Parathyroid adenoma (tissue), 2 donors: Measurements from ENCODE around the gene EFCC1.

Experiments
- H2AFZ ChIP-seq: fragments of 300-600 bp; sonication (generic); one replicate; pipeline ENCODE4 v1.7.0; 2017; ENCODE audit warnings: antibody characterized with exemption, mild to moderate bottlenecking
- H3K27ac ChIP-seq: fragments of 300-600 bp; sonication (generic); one replicate; pipeline ENCODE4 v1.7.0; 2017
- H3K27me3 ChIP-seq: fragments of 300-600 bp; sonication (generic); one replicate; pipeline ENCODE4 v1.7.0; 2017; ENCODE audit warnings: low read length; ENCODE audit not compliant: control insufficient read depth, insufficient read depth
- H3K36me3 ChIP-seq: fragments of 300-600 bp; sonication (generic); one replicate; pipeline ENCODE4 v1.7.0; 2017; ENCODE audit warnings: low read length; ENCODE audit not compliant: control insufficient read depth, insufficient read depth
- H3K4me1 ChIP-seq: fragments of 300-600 bp; sonication (generic); one replicate; pipeline ENCODE4 v1.7.0; 2017; ENCODE audit warnings: control low read depth
- H3K4me2 ChIP-seq: fragments of 300-600 bp; sonication (generic); one replicate; pipeline ENCODE4 v1.7.0; 2017; ENCODE audit warnings: low read length
- H3K4me3 ChIP-seq: fragments of 300-600 bp; sonication (generic); one replicate; pipeline ENCODE4 v1.7.0; 2017; ENCODE audit warnings: low read depth, low read length
- H3K79me2 ChIP-seq: fragments of 300-600 bp; sonication (generic); one replicate; pipeline ENCODE4 v1.7.0; 2017; ENCODE audit warnings: control low read depth
- H3K9ac ChIP-seq: fragments of 300-600 bp; sonication (generic); one replicate; pipeline ENCODE4 v1.7.0; 2017; ENCODE audit warnings: mild to moderate bottlenecking
- H3K9me3 ChIP-seq: fragments of 300-600 bp; sonication (generic); one replicate; pipeline ENCODE4 v1.7.0; 2017; ENCODE audit warnings: low read length; ENCODE audit not compliant: control insufficient read depth
- CTCF ChIP-seq: fragments of 300-600 bp; sonication (generic); IDR thresholded peaks from one replicate; pipeline ENCODE4 v1.7.0; 2017; ENCODE audit warnings: antibody characterized with exemption, mild to moderate bottlenecking
- donor health status: primary hyperparathyroidism.

Gene EFCC1

GRCh38 chr3:129040579-129041300 is 39.6 kb downstream of the EFCC1 start:
- no peaks in the 10 kb centered on the region for H3K36me3 ChIP-seq
- H3K79me2 ChIP-seq: no peaks in the 10 kb centered on the region
- H3K9ac ChIP-seq: no peak overlapping the region
- H3K27ac ChIP-seq: no peak overlapping the region
- no peak overlapping the region for H2AFZ ChIP-seq
- no peak overlapping the region for H3K4me2 ChIP-seq
- no peaks in the 10 kb centered on the region for H3K4me1 ChIP-seq
- no peak for TF ChIP-seq CTCF
- H3K9me3 ChIP-seq: no peaks in the 10 kb centered on the region
- no peak overlapping the region for H3K4me3 ChIP-seq
- no peaks in the 10 kb centered on the region for H3K27me3 ChIP-seq

GRCh38 chr3:129045675-129046036 is 44.6 kb downstream of the EFCC1 start:
- no peaks in the 10 kb centered on the region for H3K36me3 ChIP-seq
- H3K9ac ChIP-seq: no peak overlapping the region
- peak overlapping the region; percentile 20 for H3K4me2 ChIP-seq
- no peaks in the 10 kb centered on the region for H3K27me3 ChIP-seq
- no peaks in the 10 kb centered on the region for H3K4me1 ChIP-seq
- no peaks in the 10 kb centered on the region for H3K79me2 ChIP-seq
- no peaks in the 10 kb centered on the region for H3K9me3 ChIP-seq
- TF ChIP-seq CTCF: no peak
- no peak overlapping the region for H3K27ac ChIP-seq
- peak overlapping the region; percentile 58 for H2AFZ ChIP-seq
- no peak overlapping the region for H3K4me3 ChIP-seq

GRCh38 chr3:129046037-129046731 is 45.1 kb downstream of the EFCC1 start:
- Histone ChIP-seq H3K79me2 (no peaks in the 10 kb centered on the region), H3K27me3 (no peaks in the 10 kb centered on the region), H3K9ac (no peak overlapping the region), H3K27ac (no peak overlapping the region), H3K4me1 (no peaks in the 10 kb centered on the region), H3K36me3 (no peaks in the 10 kb centered on the region), H3K4me2 (peak overlapping the region; percentile 20), H3K9me3 (no peaks in the 10 kb centered on the region), H2AFZ (peak overlapping the region; percentile 58), H3K4me3 (no peak overlapping the region)
- no peak for TF ChIP-seq CTCF

GRCh38 chr3:129046732-129047552 is 45.8 kb downstream of the EFCC1 start:
- no peak for TF ChIP-seq CTCF

More at GRCh38 chr3:129046732-129047552, 45.8 kb downstream of the EFCC1 start:
- no peaks in the 10 kb centered on the region for H3K36me3 ChIP-seq
- H3K9ac ChIP-seq: no peak overlapping the region
- no peak overlapping the region for H3K27ac ChIP-seq
- H2AFZ ChIP-seq: no peak overlapping the region
- no peaks in the 10 kb centered on the region for H3K9me3 ChIP-seq
- no peak overlapping the region for H3K4me2 ChIP-seq
- H3K79me2 ChIP-seq: no peaks in the 10 kb centered on the region
- H3K4me1 ChIP-seq: no peaks in the 10 kb centered on the region
- no peaks in the 10 kb centered on the region for H3K27me3 ChIP-seq
- H3K4me3 ChIP-seq: no peak overlapping the region
